T47D (cell line): ENCODE measurements around the gene LCP2.
A peak's percentile ranks its signal among the peaks of the same experiment; 100 is the strongest.

Experiments used
- DNase-seq, 2 experiments: peaks; one replicate each; pipeline versions ENCODE4 v3.0.0 to v3.0.0-alpha.2; 2011 to 2012; ENCODE audit warnings: low read depth in 1 of 2, low spot score in 1 of 2
- JUND ChIP-seq: IDR thresholded peaks from 2 replicates; pipeline ENCODE4 v1.6.1; 2012; ENCODE audit warnings: low read depth
- in situ Hi-C: cut with HindIII; loops from 2 replicates; pipeline ENCODE4 v1.10.0; 2016; ENCODE audit warnings: low sequenced_read_pairs, low pct_unique_long_range_greater_than_20kb

Gene LCP2

DNA sequence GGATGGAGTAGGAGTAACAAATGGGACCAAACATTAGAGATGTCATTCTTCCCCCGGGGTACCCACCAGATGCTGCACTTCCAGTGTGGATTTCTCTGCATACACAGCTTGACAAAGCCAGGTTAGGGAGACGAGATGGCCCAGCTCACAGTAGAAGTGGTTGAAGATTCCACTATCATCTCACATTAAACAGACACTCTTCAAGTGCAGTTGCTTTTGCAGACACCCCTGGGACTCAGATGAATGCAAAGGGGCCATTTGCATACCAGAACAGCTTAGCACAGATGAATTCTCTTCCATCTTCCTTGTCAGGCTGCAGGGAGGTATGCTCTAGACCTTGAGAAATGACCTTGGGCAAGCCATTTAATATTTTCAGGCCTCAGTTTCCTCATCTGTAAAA is 77.4 kb downstream of the LCP2 start:
- no peak for DNase-seq
- no peak for TF ChIP-seq JUND
- in situ Hi-C loops = no loop called here

DNA sequence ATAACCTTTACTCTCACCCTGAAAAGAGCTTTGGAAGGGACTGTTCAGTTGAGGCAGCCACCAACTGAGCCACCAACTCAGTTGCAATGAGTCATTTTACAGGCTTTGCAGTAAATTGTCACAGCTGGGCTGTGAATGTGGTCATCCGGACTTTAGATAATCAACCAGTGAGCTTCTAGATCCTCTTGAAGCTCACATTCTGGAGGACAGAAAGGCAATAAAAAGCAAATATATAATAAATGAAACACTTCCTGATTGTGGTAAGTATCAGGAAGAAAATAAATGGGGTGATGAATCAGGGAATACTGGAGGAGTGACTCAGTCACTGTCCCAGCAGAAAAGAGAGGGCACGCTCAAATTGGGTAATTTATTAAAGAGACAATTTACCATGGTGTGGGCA is 78.0 kb downstream of the LCP2 start:
- no peak for DNase-seq
- TF ChIP-seq JUND = no peak
- in situ Hi-C loops = no loop called here

- in situ Hi-C loops = no loop called here
- DNase-seq = no peak
- TF ChIP-seq JUND = no peak
Observed at GRCh38 chr5:170218726-170219125, 78.9 kb downstream of the LCP2 start.

GRCh38 chr5:170217831-170218230 is 79.7 kb downstream of the LCP2 start:
- TF ChIP-seq JUND = no peak
- no peak for DNase-seq
- in situ Hi-C loops = no loop called here

GRCh38 chr5:170216257-170216864 is 81.2 kb downstream of the LCP2 start:
- DNase-seq = peak; percentile 55 to 62
- in situ Hi-C loops = no loop called here
- TF ChIP-seq JUND = no peak

DNA sequence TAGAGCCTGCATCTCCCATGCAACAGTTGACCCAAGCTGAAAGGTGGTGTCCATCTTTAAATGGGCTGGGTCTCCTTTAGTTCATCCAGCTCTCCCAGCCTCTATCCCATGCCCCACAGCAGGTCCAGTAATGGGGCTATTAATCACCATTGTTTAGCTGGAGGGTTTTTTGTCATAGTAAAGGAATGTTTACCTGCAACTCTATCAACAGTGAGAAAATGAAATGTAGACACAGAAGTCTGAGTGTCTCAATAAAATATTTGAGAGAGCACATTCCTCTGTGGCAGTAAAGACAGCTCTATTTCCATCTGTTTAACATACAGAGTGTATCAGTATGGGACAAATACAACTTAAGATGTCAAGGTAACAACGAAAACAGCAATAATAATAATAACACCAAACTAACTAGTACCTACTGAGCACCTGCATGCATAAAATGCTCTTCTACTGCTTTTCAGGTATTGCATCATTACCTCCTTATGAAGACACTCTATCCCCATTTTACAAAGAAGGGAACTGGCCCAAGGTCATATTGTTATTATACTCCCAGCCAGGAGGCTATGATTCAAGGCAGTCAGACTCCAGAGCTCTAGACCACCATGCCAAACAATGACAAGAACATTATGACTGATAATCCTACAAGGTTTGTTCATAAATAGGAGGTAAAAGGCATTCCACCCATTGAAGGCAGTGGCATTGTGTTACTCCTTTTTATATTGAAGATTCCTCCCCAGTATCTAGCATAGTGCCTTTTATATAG is 85.8 kb downstream of the LCP2 start:
- in situ Hi-C loops = no loop called here
- TF ChIP-seq JUND = no peak
- peak in 1 of 2 experiments; percentile 13 for DNase-seq

GRCh38 chr5:170206958-170207357 is 90.6 kb downstream of the LCP2 start:
- no peak for DNase-seq
- no peak for TF ChIP-seq JUND
- in situ Hi-C loops = no loop called here

DNA sequence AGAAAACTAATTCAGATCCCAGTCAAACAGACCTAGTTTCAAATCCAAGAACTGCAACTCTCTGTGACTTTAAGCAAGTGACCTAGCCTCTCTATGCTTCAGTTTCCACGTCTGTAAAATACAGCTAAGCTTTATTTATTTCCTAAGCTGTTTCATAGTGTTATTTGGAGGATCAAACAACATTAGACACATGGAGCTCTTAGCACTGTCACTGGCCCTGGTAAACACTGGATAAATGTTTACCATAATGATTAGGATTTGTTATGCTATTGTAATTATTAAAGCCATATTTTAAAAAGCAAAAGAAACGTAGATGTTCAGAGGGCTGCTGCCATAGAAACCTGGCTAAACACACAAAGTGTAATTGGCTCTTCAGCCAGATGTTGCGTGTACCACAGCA is 91.4 kb downstream of the LCP2 start:
- no peak for TF ChIP-seq JUND
- in situ Hi-C loops = no loop called here
- no peak for DNase-seq

DNA sequence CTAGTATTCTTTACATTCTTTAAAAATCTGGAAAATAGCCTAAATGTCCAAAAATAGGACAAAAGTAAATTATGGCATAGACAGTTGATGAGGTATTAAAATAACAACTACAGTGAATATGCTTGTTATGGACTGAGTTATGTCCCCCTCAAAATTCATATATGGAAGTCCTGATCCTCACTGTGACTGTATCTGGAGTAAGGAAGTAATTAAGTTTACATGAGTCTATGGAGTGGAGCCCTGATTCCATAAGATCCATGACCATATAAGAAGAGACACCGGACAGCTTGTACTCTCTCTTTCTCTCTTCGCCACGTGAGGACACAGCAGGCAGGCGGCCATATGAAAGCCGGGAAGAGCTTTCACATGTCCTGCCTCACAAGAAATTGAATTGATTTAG is 93.4 kb downstream of the LCP2 start:
- in situ Hi-C loops = no loop called here
- DNase-seq = no peak
- no peak for TF ChIP-seq JUND

DNA sequence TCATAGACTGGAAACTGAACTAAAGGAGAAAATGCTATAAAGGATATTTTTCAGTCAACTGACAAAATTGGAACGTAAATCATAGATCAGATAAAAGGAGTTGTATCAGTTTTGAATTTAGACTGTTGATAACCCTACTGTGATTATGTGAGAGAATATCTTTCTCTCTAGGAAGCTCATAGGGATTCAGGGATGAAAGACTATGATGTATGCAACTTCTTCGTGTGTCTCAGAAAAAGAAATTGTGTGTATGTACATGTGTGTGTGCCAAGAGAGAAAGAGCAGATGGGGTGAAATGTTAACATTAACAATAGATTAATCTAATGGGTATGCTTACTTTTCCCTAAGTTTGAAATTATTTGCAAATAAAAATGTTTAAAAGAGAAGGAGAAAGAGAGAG is 95.5 kb downstream of the LCP2 start:
- no peak for DNase-seq
- in situ Hi-C loops = no loop called here
- no peak for TF ChIP-seq JUND

DNA sequence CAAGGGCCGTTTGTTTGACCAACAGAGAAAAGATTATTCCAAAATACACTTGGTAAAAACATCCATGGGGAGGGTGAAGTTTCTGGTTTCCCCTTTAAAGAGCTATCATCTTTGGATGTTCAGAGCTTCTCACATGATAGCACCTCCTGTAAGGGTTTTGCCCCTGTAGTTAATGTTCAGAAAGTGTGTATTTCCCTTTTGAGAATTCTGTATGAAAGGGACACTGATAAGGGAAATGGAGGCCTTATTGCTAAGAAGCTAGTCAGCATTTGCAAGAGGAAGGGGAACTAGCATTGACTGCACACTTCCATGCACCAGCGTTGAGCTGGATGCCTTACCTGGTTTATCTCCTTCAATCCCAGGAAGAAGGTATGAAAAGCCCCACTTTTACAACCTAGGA is 96.3 kb downstream of the LCP2 start:
- TF ChIP-seq JUND = no peak
- DNase-seq = no peak
- in situ Hi-C loops = no loop called here

GRCh38 chr5:170200876-170201275 is 96.7 kb downstream of the LCP2 start:
- in situ Hi-C loops = no loop called here
- TF ChIP-seq JUND = no peak
- DNase-seq = no peak
